ENCODE results near the gene UHRF2. TPM values are rescaled to one million over a fixed set of nuclear protein-coding genes. Genes with fewer than 3 reads are reported as not detected.

Gene UHRF2
- total RNA-seq, 1 experiment from 2014 or later, result 45.2 TPM

- Histone ChIP-seq H3K23ac (ENCODE audit: insufficient read length, low read depth, low read length) (no peak overlapping the region), H3K27ac (ENCODE audit: insufficient read length, low read depth, low read length) (no peak overlapping the region), H2AK5ac (ENCODE audit: insufficient read length, low read length) (no peak overlapping the region), H3K14ac (ENCODE audit: insufficient read depth, low read length) (no peak overlapping the region), H3K4ac (ENCODE audit: low read depth, low read length) (no peak overlapping the region), H3T11ph (ENCODE audit: low read length) (no peak overlapping the region), H2AFZ (ENCODE audit: low read length) (no peak overlapping the region), H4K91ac (ENCODE audit: insufficient read length, low read depth, low read length) (no peak overlapping the region), H3K27me3 (ENCODE audit: insufficient read depth, low read length) (no peaks in the 10 kb centered on the region), H4K5ac (ENCODE audit: insufficient read length, low read depth, low read length) (no peak overlapping the region), H3K56ac (ENCODE audit: insufficient read length, low read depth, low read length) (no peak overlapping the region), H4K20me1 (ENCODE audit: control insufficient read depth, insufficient read depth, insufficient read length) (no peaks in the 10 kb centered on the region), H3K9me3 (ENCODE audit: control insufficient read depth, low read depth, low read length) (no peaks in the 10 kb centered on the region), H3K4me1 (ENCODE audit: insufficient read depth, low read length) (no peaks in the 10 kb centered on the region), H2BK15ac (ENCODE audit: low read depth, low read length) (no peak overlapping the region), H2BK20ac (ENCODE audit: low read depth, low read length, poor library complexity, severe bottlenecking) (no peak overlapping the region), H3K18ac (ENCODE audit: insufficient read length, low read depth, low read length) (no peak overlapping the region), H3K79me1 (ENCODE audit: insufficient read depth, low read depth, low read length, poor library complexity, severe bottlenecking) (no peaks in the 10 kb centered on the region), H4K8ac (replicated peaks; ENCODE audit: insufficient read length, low read depth, low read length) (no peak overlapping the region), H2BK12ac (ENCODE audit: insufficient read length, low read depth, low read length) (no peak overlapping the region), H2BK120ac (ENCODE audit: low read depth, low read length, poor library complexity, severe bottlenecking) (no peak overlapping the region), H3K9ac (ENCODE audit: extremely low read depth, insufficient read length, low read length) (no peak overlapping the region), H3K79me2 (ENCODE audit: insufficient read depth, low read length) (no peaks in the 10 kb centered on the region; the same call in 1 of the 2 replicates), H3K23me2 (ENCODE audit: insufficient read length, low read depth, low read length, poor library complexity, severe bottlenecking) (no peaks in the 10 kb centered on the region), H3K4me2 (ENCODE audit: insufficient read depth, insufficient read length, low read length) (no peak overlapping the region), H2BK5ac (ENCODE audit: insufficient read length, low read length) (no peak overlapping the region)
- H3K27ac Mint-ChIP-seq, result no peak overlapping the region
- H3K27me3 Mint-ChIP-seq (ENCODE audit: low read depth), result no peaks in the 10 kb centered on the region
- no peak for DNase-seq
- H3K9me3 Mint-ChIP-seq, result peaks cover 0 to 4% of the 10 kb centered on the region in 2 experiments; a peak in 2 of 5 replicates
- TF ChIP-seq, protein P1, sequence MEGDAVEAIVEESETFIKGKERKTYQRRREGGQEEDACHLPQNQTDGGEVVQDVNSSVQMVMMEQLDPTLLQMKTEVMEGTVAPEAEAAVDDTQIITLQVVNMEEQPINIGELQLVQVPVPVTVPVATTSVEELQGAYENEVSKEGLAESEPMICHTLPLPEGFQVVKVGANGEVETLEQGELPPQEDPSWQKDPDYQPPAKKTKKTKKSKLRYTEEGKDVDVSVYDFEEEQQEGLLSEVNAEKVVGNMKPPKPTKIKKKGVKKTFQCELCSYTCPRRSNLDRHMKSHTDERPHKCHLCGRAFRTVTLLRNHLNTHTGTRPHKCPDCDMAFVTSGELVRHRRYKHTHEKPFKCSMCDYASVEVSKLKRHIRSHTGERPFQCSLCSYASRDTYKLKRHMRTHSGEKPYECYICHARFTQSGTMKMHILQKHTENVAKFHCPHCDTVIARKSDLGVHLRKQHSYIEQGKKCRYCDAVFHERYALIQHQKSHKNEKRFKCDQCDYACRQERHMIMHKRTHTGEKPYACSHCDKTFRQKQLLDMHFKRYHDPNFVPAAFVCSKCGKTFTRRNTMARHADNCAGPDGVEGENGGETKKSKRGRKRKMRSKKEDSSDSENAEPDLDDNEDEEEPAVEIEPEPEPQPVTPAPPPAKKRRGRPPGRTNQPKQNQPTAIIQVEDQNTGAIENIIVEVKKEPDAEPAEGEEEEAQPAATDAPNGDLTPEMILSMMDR (conservative IDR thresholded peaks at IDR 0.05), result no peak
- no CpG with 5 or more reads among the region's 3 CpGs for WGBS (ENCODE audit: extremely low coverage, insufficient read length, low lambda C conversion rate)
- H3K4me3 Mint-ChIP-seq, result no peak overlapping the region
- H3K36me3 Mint-ChIP-seq (ENCODE audit: insufficient read depth in 1 of 3, low read depth in 3 of 3), result peaks cover 17 to 34% (median 29%) of the 10 kb centered on the region in 3 experiments
- peaks cover under 1 to 1% of the 10 kb centered on the region in 2 experiments for H3K4me1 Mint-ChIP-seq
These were observed 48.6 kb downstream of the UHRF2 start for GRCh38 chr9:6461619-6462018.
